AG09309 (cell line): Measurements from ENCODE around the gene CDKN3.

ENCODE experiments used
- DNase-seq: peaks from one replicate; pipeline ENCODE4 v3.0.0-alpha.2; 2010; ENCODE audit warnings: low read depth
- H3K4me3 ChIP-seq: 2 replicates; pipeline ENCODE4 v1.5.1; 2011; ENCODE audit warnings: mild to moderate bottlenecking, low read depth, low read length, moderate library complexity; ENCODE audit not compliant: control insufficient read depth
- CTCF ChIP-seq: IDR thresholded peaks from 2 replicates; pipeline ENCODE4 v1.5.1; 2011; ENCODE audit warnings: mild to moderate bottlenecking, low read depth, low read length, inconsistent platforms; ENCODE audit not compliant: insufficient read depth, control insufficient read depth; ENCODE audit errors: missing control alignments

CDKN3 gene

GRCh38 chr14:54362089-54362504 is 34.7 kb upstream of the CDKN3 start:
- H3K4me3 ChIP-seq = no peak overlapping the region
- DNase-seq = no peak
- no peak for TF ChIP-seq CTCF

GRCh38 chr14:54362759-54363437 is 33.9 kb upstream of the CDKN3 start:
- H3K4me3 ChIP-seq = no peak overlapping the region
- DNase-seq = no peak

GRCh38 chr14:54364555-54365415 is 32.0 kb upstream of the CDKN3 start:
- DNase-seq = peak; percentile 73
- no peak for TF ChIP-seq CTCF
- no peak overlapping the region for H3K4me3 ChIP-seq

More at GRCh38 chr14:54362759-54363437, 33.9 kb upstream of the CDKN3 start:
- no peak for TF ChIP-seq CTCF

- no peak overlapping the region for H3K4me3 ChIP-seq
- DNase-seq = peak; percentile 57
- peak; percentile 87 for TF ChIP-seq CTCF
These were observed 29.8 kb upstream of the CDKN3 start for GRCh38 chr14:54366736-54367735.

- TF ChIP-seq CTCF = no peak
- DNase-seq = no peak
- H3K4me3 ChIP-seq = no peak overlapping the region
These were observed 28.5 kb upstream of the CDKN3 start for GRCh38 chr14:54368291-54368690.

- DNase-seq = no peak
- no peak for TF ChIP-seq CTCF
These were observed 27.5 kb upstream of the CDKN3 start for GRCh38 chr14:54369343-54369742.

More at GRCh38 chr14:54369343-54369742, 27.5 kb upstream of the CDKN3 start:
- no peak overlapping the region for H3K4me3 ChIP-seq
